K562 (cell line): ENCODE results near the gene HIRIP3. TPM values are rescaled to one million over a fixed set of nuclear protein-coding genes. Genes with fewer than 3 reads are reported as not detected.

Experiments used
- AFF4 ChIP-seq: sonication (generic); formaldehyde crosslinking; IDR thresholded peaks from 2 replicates; pipeline ENCODE4 v1.8.0; 2023; ENCODE audit warnings: mild to moderate bottlenecking, missing genetic modification reagents
- CREB3 ChIP-seq: fragments of 450-650 bp; conservative IDR thresholded peaks from 2 replicates; pipeline ENCODE4 v1.6.1; 2016; ENCODE audit warnings: missing genetic modification characterization, low read depth, mild to moderate bottlenecking, missing compliant biosample characterization, moderate library complexity
- GABPB1 ChIP-seq: sonication (generic); formaldehyde crosslinking; IDR thresholded peaks from 2 replicates; pipeline ENCODE4 v1.8.0; 2022; ENCODE audit warnings: mild to moderate bottlenecking, missing genetic modification reagents
- GTF3C2 ChIP-seq: IDR thresholded peaks from 3 replicates; pipeline ENCODE4 v1.6.1; 2011; ENCODE audit warnings: borderline replicate concordance, mild to moderate bottlenecking, moderate library complexity; ENCODE audit not compliant: insufficient read length; ENCODE audit errors: extremely low read depth
- MTA3 ChIP-seq: fragments of 450-650 bp; formaldehyde crosslinking; IDR thresholded peaks from 2 replicates; pipeline ENCODE4 v1.6.1; 2017; ENCODE audit warnings: mild to moderate bottlenecking, borderline replicate concordance
- NCOA1 ChIP-seq: fragments of 450-650 bp; IDR thresholded peaks from 2 replicates; pipeline ENCODE4 v1.6.1; 2016; ENCODE audit warnings: low read depth
- NFRKB ChIP-seq: fragments of 450-650 bp; IDR thresholded peaks from 2 replicates; pipeline ENCODE4 v1.6.1; 2016; ENCODE audit warnings: low read depth
- PKNOX1 ChIP-seq: fragments of 450-650 bp; IDR thresholded peaks from 2 replicates; pipeline ENCODE4 v1.6.1; 2016
- RB1 ChIP-seq: fragments of 450-650 bp; IDR thresholded peaks from 2 replicates; pipeline ENCODE4 v1.6.1; 2017; ENCODE audit warnings: low read depth, mild to moderate bottlenecking
- RNF2 ChIP-seq: sonication (generic); IDR thresholded peaks from 2 replicates; pipeline ENCODE4 v1.6.1; 2016
- SIN3A ChIP-seq, 2 experiments: fragments of 150-350 bp in 1 of 2; IDR thresholded peaks; 2 replicates each; pipeline ENCODE4 v1.6.1; 2011 to 2016; ENCODE audit warnings: borderline replicate concordance in 2 of 2, low read depth in 2 of 2, low read length in 2 of 2, mild to moderate bottlenecking in 2 of 2, moderate library complexity in 2 of 2; ENCODE audit not compliant: control insufficient read depth in 1 of 2
- SUPT5H ChIP-seq: fragments of 450-650 bp; IDR thresholded peaks from 2 replicates; pipeline ENCODE4 v1.6.1; 2016
- TAF7 ChIP-seq: fragments of 450-650 bp; IDR thresholded peaks from 2 replicates; pipeline ENCODE4 v1.6.1; 2016; ENCODE audit warnings: missing genetic modification characterization, missing compliant biosample characterization
- TARDBP ChIP-seq: fragments of 450-650 bp; IDR thresholded peaks from 2 replicates; pipeline ENCODE4 v1.6.1; 2016
- TBP ChIP-seq: optimal IDR thresholded peaks from 2 replicates; pipeline ENCODE3; 2011; ENCODE audit warnings: low read depth, low read length, improper control_type of control experiment
- THAP12 ChIP-seq: fragments of 250-450 bp; sonication (Bioruptor Pico); IDR thresholded peaks from 2 replicates; pipeline ENCODE4 v1.9.0; 2021; ENCODE audit warnings: mild to moderate bottlenecking, inconsistent platforms
- polyA plus RNA-seq, 8 experiments: library from polyadenylated mRNA; depleted of rRNA in 4 of 8; stranded (reverse) in 5 of 8; unstranded in 3 of 8; fragments of >200 nt; fragmentation: Nextera tagmentation in 2 of 8; fragmentation: Illumina TruSeq in 1 of 8; extraction: Ambion mirVana in 2 of 8; extraction: Trizol in 1 of 8; gene quantifications; 2 replicates each; pipeline versions ENCODE4 v1.2.1 to v1.2.3, GENCODE V29; 2011 to 2014; ENCODE audit warnings: inconsistent platforms in 1 of 8, missing spikeins in 1 of 8
- total RNA-seq, 7 experiments: library from RNA; depleted of rRNA in 6 of 7; stranded (reverse); fragments of >200 nt in 6 of 7; fragmentation: Illumina TruSeq in 2 of 7; extraction: Trizol in 2 of 7; gene quantifications; 2 replicates each; pipeline versions ENCODE4 v1.2.1 to v1.2.3, GENCODE V29; 2011 to 2021; ENCODE audit warnings: low replicate concordance in 1 of 7

The HIRIP3 gene
- total and polyA plus RNA-seq, 9 of the 15 experiments (the other 6 are each of a cell fraction or from before 2014, with no cell fraction given): 3.3 to 38.2 (median 18.2) TPM

- TF ChIP-seq TBP (peak; percentile 34), NCOA1 (no peak), RNF2 (peak; percentile 69), MTA3 (peak; percentile 45; the same call in 1 of the 2 replicates), TARDBP (no peak), PKNOX1 (peak; percentile 66), GABPB1 (CRISPR knock-in tag) (peak; percentile 72), AFF4 (CRISPR knock-in tag) (no peak), THAP12 (CRISPR knock-in tag) (peak; percentile 62; the same call in 1 of the 2 replicates), CREB3 (no peak), SIN3A (IDR thresholded peaks at IDR 0.05; ENCODE audit: borderline replicate concordance in 2 of 2, control insufficient read depth in 1 of 2, low read depth in 2 of 2, low read length in 2 of 2) (peak in 1 of 2 experiments; percentile 49; a peak in 1 of 4 replicates), TAF7 (tag) (0 out of 2 replicates have a peak, but pooled peaks have one; percentile 40), RB1 (peak; percentile 93), GTF3C2 (no peak), NFRKB (peak; percentile 52; the same call in 1 of the 2 replicates), SUPT5H (peak; percentile 96)
Observed at GRCh38 chr16:29973384-29974246, 21.8 kb downstream of the HIRIP3 start, which contains the start of gene TAOK2 (continued).
